Activated naive CD4-positive, alpha-beta T cell treated with anti-CD3 and anti-CD28 coated beads, Interleukin-2, amount 50 U/mL, for 72 hours (primary cell): ENCODE results near the gene CAMTA2. TPM values are rescaled to one million over a fixed set of nuclear protein-coding genes. Genes with fewer than 3 reads are reported as not detected.

Experiments
- ATAC-seq, 2 donors: fragments of 150-1000 bp; cut with Tn5 transposase; 2 replicates each; pipeline ENCODE4 v1.10.0; 2021; ENCODE audit warnings: mild to moderate bottlenecking in 2 of 2, moderate library complexity in 2 of 2
- DNase-seq, 2 donors: peaks; one replicate each; pipeline ENCODE4 v3.0.0; 2021 to 2022; ENCODE audit warnings: low spot score in 2 of 2
- H3K27ac Mint-ChIP-seq, 2 donors: one replicate each; pipeline ENCODE4 v1.8.0; 2022; ENCODE audit warnings: mild to moderate bottlenecking in 2 of 2, mixed read lengths in 2 of 2
- H3K36me3 Mint-ChIP-seq, 2 donors: one replicate each; pipeline ENCODE4 v1.8.0; 2022; ENCODE audit warnings: mixed read lengths in 2 of 2
- H3K9me3 Mint-ChIP-seq, 2 donors: one replicate each; pipeline ENCODE4 v1.8.0; 2022; ENCODE audit warnings: mixed read lengths in 2 of 2
- total RNA-seq, 2 donors: library from RNA; stranded (reverse); gene quantifications; one replicate each; pipeline ENCODE4 v1.2.3, GENCODE V29; 2022

CAMTA2 gene
- total RNA-seq, 2 donors from 2014 or later: 66.2 to 82.3 TPM

DNA sequence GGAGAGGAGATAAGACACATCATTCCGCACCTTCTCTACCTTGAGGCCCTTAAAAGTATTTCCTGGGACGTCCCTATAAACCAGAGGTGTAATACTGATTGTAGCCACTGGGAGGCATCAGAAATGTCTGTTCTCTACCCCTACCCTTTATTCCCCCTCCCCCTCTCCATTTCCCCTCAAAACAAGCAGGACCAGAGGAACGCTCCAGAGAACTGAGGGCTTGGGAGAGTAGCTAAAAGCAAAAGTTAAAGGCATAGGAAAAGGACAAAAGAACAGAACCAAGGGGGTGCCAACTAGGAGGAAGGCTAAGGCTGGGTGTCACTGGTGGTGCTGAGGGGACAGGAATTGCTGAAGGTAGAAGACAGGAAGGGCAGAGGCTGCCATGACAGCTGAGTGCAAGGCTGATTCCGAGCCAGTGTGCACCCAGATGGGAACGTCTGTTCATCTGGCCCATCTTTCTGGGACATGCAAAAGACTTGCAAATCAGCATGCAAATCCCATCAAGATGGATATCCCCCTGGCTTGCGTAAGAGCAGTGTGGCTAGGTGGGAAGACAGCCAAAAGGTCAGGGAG, 6.7 kb downstream of the CAMTA2 start:
- Mint-ChIP-seq H3K36me3 (peaks cover 6 to 11% of the 10 kb centered on the region in 2 donors), H3K27ac (peak overlapping the region; percentile 46 to 92), H3K9me3 (no peaks in the 10 kb centered on the region)
- ATAC-seq (peak; percentile 88 to 90), DNase-seq (peak in 1 of 2 donors; percentile 74)

- ATAC-seq (no peak), DNase-seq (no peak)
- Mint-ChIP-seq H3K9me3 (no peaks in the 10 kb centered on the region), H3K27ac (no peak overlapping the region), H3K36me3 (peaks cover 6 to 11% of the 10 kb centered on the region in 2 donors)
These were observed 8.7 kb downstream of the CAMTA2 start for GRCh38 chr17:4978726-4979125.

DNA sequence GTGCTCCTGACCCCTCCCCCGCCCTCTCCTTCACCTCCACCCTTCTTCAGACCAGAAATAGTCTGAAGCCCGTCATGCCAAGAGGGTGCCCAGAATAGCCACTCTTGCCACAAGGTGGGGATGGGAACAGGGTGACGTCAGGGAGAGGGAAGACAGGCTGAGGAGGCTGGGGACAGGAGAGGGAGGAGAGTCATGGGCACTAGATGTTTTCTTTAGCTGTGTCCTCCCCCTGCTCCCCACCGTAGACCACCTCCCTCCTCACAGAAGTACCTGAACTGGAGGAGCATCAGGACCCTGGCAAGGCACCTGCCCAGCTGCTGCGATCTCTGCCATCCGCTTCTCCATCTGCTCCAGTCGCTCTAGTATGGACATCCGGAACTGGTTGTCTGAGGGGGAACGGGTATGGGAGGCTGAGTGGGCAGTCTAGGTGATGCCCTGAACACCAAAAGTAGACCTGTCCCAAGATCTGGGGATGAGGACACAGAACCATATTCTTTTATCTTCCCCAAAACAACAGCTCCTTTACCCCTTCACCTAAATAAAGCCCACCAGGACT, 13.3 kb downstream of the CAMTA2 start:
- no peak for DNase-seq
- peaks cover 6 to 9% of the 10 kb centered on the region in 2 donors for H3K36me3 Mint-ChIP-seq
- ATAC-seq: no peak
- H3K27ac Mint-ChIP-seq: peak overlapping the region; percentile 56 to 73
- no peaks in the 10 kb centered on the region for H3K9me3 Mint-ChIP-seq

GRCh38 chr17:4973256-4974114, 14.0 kb downstream of the CAMTA2 start:
- Mint-ChIP-seq H3K27ac (peak overlapping the region; percentile 73 to 75), H3K9me3 (no peaks in the 10 kb centered on the region), H3K36me3 (peaks cover 6 to 9% of the 10 kb centered on the region in 2 donors)
- DNase-seq (no peak), ATAC-seq (no peak)

GRCh38 chr17:4972752-4973151, 14.7 kb downstream of the CAMTA2 start:
- DNase-seq (no peak), ATAC-seq (no peak)
- peaks cover 6 to 9% of the 10 kb centered on the region in 2 donors for H3K36me3 Mint-ChIP-seq
- peak overlapping the region in 1 of 2 donors; percentile 73 for H3K27ac Mint-ChIP-seq
- no peaks in the 10 kb centered on the region for H3K9me3 Mint-ChIP-seq

DNA sequence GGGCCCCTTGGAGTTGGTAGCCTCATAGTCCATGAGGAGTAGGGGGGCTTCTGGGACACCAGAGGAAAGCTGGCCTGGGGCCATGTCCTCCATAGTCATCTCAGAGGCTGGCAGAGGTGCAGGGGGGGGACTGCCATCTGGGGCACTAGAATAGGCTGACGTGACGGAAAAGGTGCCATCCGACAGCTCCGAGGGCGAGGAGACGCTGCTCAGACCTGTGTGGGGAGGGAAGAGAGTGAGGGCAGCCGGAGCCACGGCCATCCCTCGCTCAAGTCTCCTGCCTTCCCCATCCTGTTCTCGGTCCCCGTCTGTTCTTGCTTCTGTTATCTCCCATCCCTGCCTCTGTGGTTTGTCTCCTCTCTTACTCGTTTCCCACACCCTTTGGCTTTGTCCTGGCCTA, 15.2 kb downstream of the CAMTA2 start:
- H3K9me3 Mint-ChIP-seq: no peaks in the 10 kb centered on the region
- peaks cover 6 to 9% of the 10 kb centered on the region in 2 donors for H3K36me3 Mint-ChIP-seq
- H3K27ac Mint-ChIP-seq: peak overlapping the region; percentile 32 to 73
- no peak for ATAC-seq
- DNase-seq: no peak

GRCh38 chr17:4971826-4972225, 15.6 kb downstream of the CAMTA2 start:
- no peak for ATAC-seq
- H3K36me3 Mint-ChIP-seq: peaks cover 6 to 9% of the 10 kb centered on the region in 2 donors
- no peak for DNase-seq
- peak overlapping the region; percentile 32 to 73 for H3K27ac Mint-ChIP-seq
- H3K9me3 Mint-ChIP-seq: no peaks in the 10 kb centered on the region

DNA sequence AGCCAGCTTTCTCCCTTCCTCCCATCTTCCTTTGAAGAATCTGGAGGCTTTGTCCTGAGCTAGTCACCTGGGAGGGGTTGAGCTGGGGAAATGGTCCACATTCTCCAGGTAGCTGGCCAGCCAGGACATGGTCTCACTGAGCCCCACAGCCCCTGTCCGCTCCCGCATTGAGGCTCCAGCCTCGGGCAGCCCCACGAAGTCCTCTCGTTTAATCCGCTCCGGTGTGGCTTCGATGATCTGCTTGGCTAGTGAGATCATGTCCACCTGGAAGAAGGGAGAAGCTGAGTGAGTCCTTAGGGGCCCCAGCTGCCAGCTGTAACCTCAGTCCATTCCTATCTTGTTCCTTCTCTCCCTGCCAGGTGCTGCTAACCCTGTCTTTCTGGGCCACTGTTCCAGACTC, 17.2 kb downstream of the CAMTA2 start:
- H3K36me3 Mint-ChIP-seq: peaks cover 15 to 22% of the 10 kb centered on the region in 2 donors
- ATAC-seq: no peak
- peak overlapping the region in 1 of 2 donors; percentile 93 for H3K27ac Mint-ChIP-seq
- DNase-seq: no peak
- H3K9me3 Mint-ChIP-seq: no peaks in the 10 kb centered on the region

DNA sequence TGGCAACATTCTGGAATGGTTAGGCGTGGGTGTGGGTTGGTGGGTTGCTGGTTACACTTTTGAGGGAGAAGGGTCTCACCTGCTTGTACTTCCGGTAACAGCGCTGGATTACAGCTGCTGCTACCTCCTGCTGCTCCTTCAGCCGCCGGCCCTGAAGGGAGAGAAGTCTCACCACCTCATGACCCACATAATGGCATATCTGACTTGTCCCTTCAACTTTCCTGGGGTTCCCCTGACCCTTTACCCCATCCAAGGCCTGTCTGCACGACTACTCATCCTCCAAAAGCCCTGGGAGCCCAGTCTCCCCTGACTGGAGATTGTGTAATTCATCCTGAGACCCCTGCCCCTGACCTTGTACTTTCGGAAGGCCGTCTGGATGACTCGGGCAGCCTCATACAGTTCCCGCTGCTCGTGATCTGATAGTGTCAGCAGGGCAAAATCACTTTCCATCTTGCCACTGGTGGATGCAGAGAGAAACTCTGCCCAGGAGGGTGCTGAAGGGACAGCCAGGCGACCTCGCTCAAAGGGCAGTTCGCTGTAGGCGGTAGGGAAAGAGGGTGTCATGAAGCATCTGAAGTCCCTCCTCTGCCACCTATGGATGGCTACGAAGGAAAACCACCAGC, 17.8 kb downstream of the CAMTA2 start:
- DNase-seq (peak; percentile 29 to 79), ATAC-seq (peak in 1 of 2 donors; percentile 27)
- peaks cover 15 to 28% of the 10 kb centered on the region in 2 donors for H3K36me3 Mint-ChIP-seq
- H3K27ac Mint-ChIP-seq: no peak overlapping the region
- no peaks in the 10 kb centered on the region for H3K9me3 Mint-ChIP-seq

DNA sequence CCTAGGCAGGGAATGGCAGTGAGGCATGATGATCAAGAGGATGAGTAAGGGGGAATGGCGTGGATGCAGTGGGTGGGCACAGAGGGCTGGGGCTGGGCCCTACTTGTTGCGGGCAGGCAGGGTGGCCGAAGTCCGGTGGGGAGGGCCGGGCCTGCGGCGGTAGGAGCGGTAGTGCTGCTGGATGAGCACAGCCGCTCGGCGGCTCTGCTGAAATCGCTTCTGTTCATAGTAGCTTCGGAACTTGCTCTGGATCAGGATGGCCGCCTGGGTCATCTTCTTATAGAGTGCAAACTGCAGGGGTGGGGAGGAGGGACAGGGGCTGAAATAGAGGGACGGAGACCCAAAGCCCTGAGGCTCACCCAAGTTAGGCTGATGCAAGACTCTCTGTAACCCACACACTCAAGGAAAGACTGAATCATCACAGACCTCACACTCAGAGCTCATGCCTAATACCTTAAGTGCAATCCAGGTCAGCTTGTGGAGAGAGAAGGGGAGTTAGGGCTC, 18.4 kb downstream of the CAMTA2 start:
- DNase-seq (peak; percentile 54 to 77), ATAC-seq (peak; percentile 47 to 49)
- Mint-ChIP-seq H3K36me3 (peaks cover 15 to 30% of the 10 kb centered on the region in 2 donors), H3K27ac (no peak overlapping the region), H3K9me3 (no peaks in the 10 kb centered on the region)

GRCh38 chr17:4968486-4969046, 18.9 kb downstream of the CAMTA2 start:
- ATAC-seq: no peak
- Mint-ChIP-seq H3K27ac (no peak overlapping the region), H3K9me3 (no peaks in the 10 kb centered on the region), H3K36me3 (peaks cover 15 to 30% of the 10 kb centered on the region in 2 donors)
- peak; percentile 33 to 73 for DNase-seq

GRCh38 chr17:4967539-4968485, 19.7 kb downstream of the CAMTA2 start, which contains the start of gene SPAG7:
Gene SPAG7 (minus strand): TSS chr17:4967817. CDS start chr17:4967804, 13 bp downstream.
- H3K27ac Mint-ChIP-seq: no peak within 1 kb of the TSS
- no peaks in the 10 kb centered on the region for H3K9me3 Mint-ChIP-seq
- peak; percentile 95 to 96 for DNase-seq
- ATAC-seq: peak; percentile 56 to 72
- H3K36me3 Mint-ChIP-seq: peaks cover 15 to 30% of the 10 kb centered on the region in 2 donors

DNA sequence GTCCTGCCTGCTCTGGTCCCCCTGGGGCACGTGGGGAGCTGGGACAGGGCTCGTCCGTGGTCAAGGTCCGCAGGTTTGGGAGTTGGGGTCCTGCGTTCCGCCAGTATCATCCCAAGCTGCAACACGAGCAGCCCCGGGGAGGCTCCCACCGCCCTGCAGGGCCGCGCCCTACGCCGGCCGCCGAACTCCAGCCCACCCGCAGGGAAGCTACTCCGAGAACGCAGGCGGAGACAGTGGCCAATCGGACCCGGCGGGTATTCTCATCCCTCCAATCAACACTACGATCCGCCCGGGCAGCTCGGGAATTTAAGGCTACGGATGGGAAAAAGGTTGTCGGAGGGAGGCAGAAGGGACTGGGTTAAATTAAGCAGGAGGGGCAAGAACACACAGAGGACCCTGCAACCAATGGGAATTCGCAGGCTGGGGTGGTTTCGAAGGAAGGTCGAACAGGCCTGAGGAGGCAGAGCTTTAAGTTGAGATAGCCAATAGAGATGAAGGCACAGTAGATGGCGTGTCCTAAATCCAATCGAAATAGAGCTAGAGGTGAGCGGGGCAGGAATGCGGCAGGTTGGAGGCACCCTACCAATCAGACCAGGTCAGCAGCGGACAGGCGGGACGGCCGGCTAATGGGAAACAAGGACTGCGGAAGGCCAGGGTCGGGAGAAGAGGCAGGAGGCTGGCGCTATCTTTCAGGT, 20.5 kb downstream of the CAMTA2 start:
- peaks cover 15 to 30% of the 10 kb centered on the region in 2 donors for H3K36me3 Mint-ChIP-seq
- H3K9me3 Mint-ChIP-seq: no peaks in the 10 kb centered on the region
- no peak overlapping the region for H3K27ac Mint-ChIP-seq
- DNase-seq (peak; percentile 87 to 98), ATAC-seq (peak; percentile 78 to 87)

DNA sequence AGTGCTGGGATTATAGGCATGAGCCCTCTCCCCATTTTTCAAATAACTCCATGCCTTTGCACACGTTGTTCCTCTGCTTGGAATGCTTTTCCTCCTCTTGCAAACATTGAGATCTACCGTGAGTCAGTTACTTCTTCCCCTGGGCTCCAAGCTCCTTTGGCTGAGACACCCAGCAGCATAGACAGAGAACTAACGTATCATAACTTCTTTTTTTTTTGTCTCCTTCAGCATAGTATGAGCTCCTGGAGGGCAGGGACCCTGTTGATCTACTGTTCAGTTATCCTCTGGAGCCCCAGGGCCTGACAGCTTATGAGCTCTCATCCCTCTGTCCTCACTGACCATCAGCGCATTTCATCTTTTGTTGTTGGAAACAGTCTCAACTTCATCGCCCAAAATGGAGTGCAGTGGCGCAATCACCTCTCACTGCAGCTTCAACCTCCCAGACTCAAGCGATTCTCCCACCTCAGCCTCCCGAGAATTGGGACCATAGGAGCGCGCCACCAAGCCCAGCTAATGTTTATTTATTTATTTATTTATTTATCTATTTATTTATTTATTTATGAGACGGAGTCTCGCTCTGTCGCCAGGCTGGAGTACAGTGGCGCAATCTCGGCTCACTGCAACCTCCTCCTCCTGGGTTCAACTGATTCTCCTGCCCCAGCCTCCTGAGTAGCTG, 22.0 kb downstream of the CAMTA2 start:
- ATAC-seq (no peak), DNase-seq (no peak)
- Mint-ChIP-seq H3K9me3 (no peaks in the 10 kb centered on the region), H3K36me3 (peaks cover 9 to 22% of the 10 kb centered on the region in 2 donors), H3K27ac (peak overlapping the region; percentile 32 to 56)
